ENCODE measurements around the gene SARDH. TPM values are rescaled to one million over a fixed set of nuclear protein-coding genes. Genes with fewer than 3 reads are reported as not detected.

The SARDH gene
- total RNA-seq, 1 experiment from 2014 or later = 5.3 TPM

DNA sequence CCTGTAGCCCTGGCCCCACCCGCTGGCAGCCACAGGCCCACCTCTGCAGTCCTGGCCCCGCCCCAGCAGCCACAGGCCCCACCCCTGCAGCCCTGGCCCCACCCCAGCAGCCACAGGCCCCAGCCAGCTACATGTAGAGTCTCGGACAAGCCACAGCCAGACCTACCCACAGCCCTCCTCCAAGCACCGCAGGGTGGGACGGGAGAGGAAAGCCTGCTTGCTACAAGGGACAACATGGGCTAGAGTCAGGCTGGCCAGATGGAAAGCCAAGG lies 49.5 kb upstream of the SARDH start:
- H2BK5ac ChIP-seq (ENCODE audit: insufficient read length, low read length) = no peak overlapping the region
- no peak overlapping the region for H3K4me2 ChIP-seq (ENCODE audit: insufficient read depth, insufficient read length, low read length)
- H2BK120ac ChIP-seq (ENCODE audit: low read depth, low read length, poor library complexity, severe bottlenecking) = no peak overlapping the region
- H2AFZ ChIP-seq (ENCODE audit: low read length) = no peak overlapping the region
- no peak overlapping the region for H3K9ac ChIP-seq (ENCODE audit: extremely low read depth, insufficient read length, low read length)
- Mint-ChIP-seq H3K36me3 (ENCODE audit: insufficient read depth in 1 of 3, low read depth in 3 of 3) (peaks cover 20 to 60% (median 44%) of the 10 kb centered on the region in 3 experiments; a peak in 6 of 7 replicates), H3K9me3 (no peaks in the 10 kb centered on the region), H3K4me3 (no peak overlapping the region), H3K4me1 (peaks cover 0 to 10% of the 10 kb centered on the region in 2 experiments; a peak in 2 of 4 replicates), H3K27ac (peak overlapping the region in 1 of 3 experiments; percentile 67; a peak in 1 of 7 replicates), H3K27me3 (ENCODE audit: low read depth) (no peaks in the 10 kb centered on the region)
- no peaks in the 10 kb centered on the region for H4K20me1 ChIP-seq (ENCODE audit: control insufficient read depth, insufficient read depth, insufficient read length)
- no peak overlapping the region for H4K91ac ChIP-seq (ENCODE audit: insufficient read length, low read depth, low read length)
- no peak overlapping the region for H3K27ac ChIP-seq (ENCODE audit: insufficient read length, low read depth, low read length)
- no peak overlapping the region for H3T11ph ChIP-seq (ENCODE audit: low read length)
- H3K79me1 ChIP-seq (ENCODE audit: insufficient read depth, low read depth, low read length, poor library complexity, severe bottlenecking) = no peaks in the 10 kb centered on the region
- no peak for TF ChIP-seq CTCF (conservative IDR thresholded peaks at IDR 0.05)
- H3K23ac ChIP-seq (ENCODE audit: insufficient read length, low read depth, low read length) = no peak overlapping the region
- WGBS (ENCODE audit: extremely low coverage, insufficient read length, low lambda C conversion rate) = no CpG with 5 or more reads among the region's 5 CpGs
- no peak overlapping the region for H3K56ac ChIP-seq (ENCODE audit: insufficient read length, low read depth, low read length)
- H3K18ac ChIP-seq (ENCODE audit: insufficient read length, low read depth, low read length) = no peak overlapping the region
- H2BK15ac ChIP-seq (ENCODE audit: low read depth, low read length) = no peak overlapping the region
- H3K27me3 ChIP-seq (ENCODE audit: insufficient read depth, low read length) = no peaks in the 10 kb centered on the region
- no peak overlapping the region for H3K4ac ChIP-seq (ENCODE audit: low read depth, low read length)
- no peaks in the 10 kb centered on the region for H3K4me1 ChIP-seq (ENCODE audit: insufficient read depth, low read length)
- no peaks in the 10 kb centered on the region for H3K9me3 ChIP-seq (ENCODE audit: control insufficient read depth, low read depth, low read length)
- peak; percentile 83 for DNase-seq
- no peak overlapping the region for H2BK12ac ChIP-seq (ENCODE audit: insufficient read length, low read depth, low read length)
- no peak overlapping the region for H2AK5ac ChIP-seq (ENCODE audit: insufficient read length, low read length)
- no peak overlapping the region for H4K8ac ChIP-seq (replicated peaks; ENCODE audit: insufficient read length, low read depth, low read length)
- H3K79me2 ChIP-seq (ENCODE audit: insufficient read depth, low read length) = no peaks in the 10 kb centered on the region
- H4K5ac ChIP-seq (ENCODE audit: insufficient read length, low read depth, low read length) = no peak overlapping the region
- no peaks in the 10 kb centered on the region for H3K23me2 ChIP-seq (ENCODE audit: insufficient read length, low read depth, low read length, poor library complexity, severe bottlenecking)
- no peak overlapping the region for H2BK20ac ChIP-seq (ENCODE audit: low read depth, low read length, poor library complexity, severe bottlenecking)
- no peak overlapping the region for H3K14ac ChIP-seq (ENCODE audit: insufficient read depth, low read length)

All from H9 (cell line).